Measurements from ENCODE around the gene TBC1D9B. TPM values are rescaled to one million over a fixed set of nuclear protein-coding genes. Genes with fewer than 3 reads are reported as not detected.
A peak's percentile ranks its signal among the peaks of the same experiment; 100 is the strongest.

The TBC1D9B gene
- total RNA-seq, 4 donors from 2014 or later, result 50.7 to 78.5 (median 62.4) TPM

- intact Hi-C loops (cut with DNase I), result no loop called here
- Histone ChIP-seq H3K9me3 (no peaks in the 10 kb centered on the region), H3K4me1 (peaks cover 52 to 68% (median 53%) of the 10 kb centered on the region in 3 donors), H3K36me3 (peaks cover 3 to 16% (median 5%) of the 10 kb centered on the region in 3 donors), H3K27me3 (no peaks in the 10 kb centered on the region), H3K4me3 (peak overlapping the region; percentile 14 to 100 (median 86)), H3K27ac (peak overlapping the region; percentile 98 to 100 (median 100))
- TF ChIP-seq POLR2A (IDR thresholded peaks at IDR 0.05) (peak in 2 of 4 donors; percentile 12 to 67), CTCF (IDR thresholded peaks at IDR 0.05) (no peak)
- DNase-seq, result peak; percentile 82
- 2% methylated on average over 8 of the region's 35 CpGs; no CpG with 5 or more reads in 1 of the 2 donors for WGBS, 2 donors
These were observed 88.9 kb downstream of the TBC1D9B start for GRCh38 chr5:179818746-179819295.

GRCh38 chr5:179817890-179818745, 89.6 kb downstream of the TBC1D9B start:
- WGBS, 2 donors, result 50 to 54% methylated on average over 8 to 10 of the region's 14 CpGs
- no peak for DNase-seq
- Histone ChIP-seq H3K9me3 (no peaks in the 10 kb centered on the region), H3K27ac (peak overlapping the region; percentile 98 to 100 (median 100)), H3K36me3 (peaks cover 0 to 9% (median 0%) of the 10 kb centered on the region in 3 donors), H3K4me3 (peak overlapping the region; percentile 14 to 100 (median 86)), H3K27me3 (no peaks in the 10 kb centered on the region), H3K4me1 (peaks cover 47 to 65% (median 47%) of the 10 kb centered on the region in 3 donors)
- TF ChIP-seq POLR2A (IDR thresholded peaks at IDR 0.05) (no peak), CTCF (IDR thresholded peaks at IDR 0.05) (no peak)
- intact Hi-C loops (cut with DNase I), result no loop called here

- no peak for DNase-seq
- intact Hi-C loops (cut with DNase I), result no loop called here
- Histone ChIP-seq H3K4me3 (peak overlapping the region; percentile 35 to 69 (median 48)), H3K4me1 (peaks cover 40 to 65% (median 42%) of the 10 kb centered on the region in 3 donors), H3K9me3 (no peaks in the 10 kb centered on the region), H3K36me3 (peaks cover 0 to 5% (median 0%) of the 10 kb centered on the region in 3 donors), H3K27ac (peak overlapping the region; percentile 57 to 100 (median 80)), H3K27me3 (no peaks in the 10 kb centered on the region)
- TF ChIP-seq POLR2A (IDR thresholded peaks at IDR 0.05) (no peak), CTCF (IDR thresholded peaks at IDR 0.05) (no peak)
- 77 to 92% methylated on average over 2 to 5 of the region's 8 CpGs for WGBS, 2 donors
These were observed 90.2 kb downstream of the TBC1D9B start for GRCh38 chr5:179817470-179817840.

GRCh38 chr5:179816796-179817469, 90.8 kb downstream of the TBC1D9B start:
- intact Hi-C loops (cut with DNase I), result no loop called here
- no peak for DNase-seq
- 4 to 5% methylated on average over 15 to 18 of the region's 72 CpGs for WGBS, 2 donors
- TF ChIP-seq CTCF (IDR thresholded peaks at IDR 0.05) (no peak), POLR2A (IDR thresholded peaks at IDR 0.05) (no peak)
- H3K27ac ChIP-seq, result peak overlapping the region; percentile 57 to 100 (median 80)
- no peaks in the 10 kb centered on the region for H3K9me3 ChIP-seq
- H3K4me3 ChIP-seq, result peak overlapping the region; percentile 35 to 69 (median 48)
- H3K36me3 ChIP-seq, result peaks cover 0 to 8% (median 0%) of the 10 kb centered on the region in 3 donors
- peaks cover 36 to 65% (median 39%) of the 10 kb centered on the region in 3 donors for H3K4me1 ChIP-seq
- H3K27me3 ChIP-seq, result no peaks in the 10 kb centered on the region
